G401 (cell line): ENCODE measurements around the gene PPP1R10. TPM values are rescaled to one million over a fixed set of nuclear protein-coding genes. Genes with fewer than 3 reads are reported as not detected.
"Not testable (repeated sequence)": the region's sequence is repeated elsewhere in the genome, so short reads cannot be mapped to it uniquely, and the experiment has no call there.

ENCODE experiments used
- DNase-seq: peaks from one replicate; pipeline ENCODE4 v3.0.0-alpha.2; 2015; ENCODE audit warnings: low spot score
- in situ Hi-C: cut with HindIII; loops from 2 replicates; pipeline ENCODE4 v1.10.0; 2016; ENCODE audit warnings: low sequenced_read_pairs, mixed read lengths
- total RNA-seq: library from RNA; depleted of rRNA; stranded (reverse); fragments of >200 nt; shearing (Covaris generic); gene quantifications from 2 replicates; pipeline ENCODE4 v1.2.3, GENCODE V29; 2014

The PPP1R10 gene
- total RNA-seq, 1 experiment from 2014 or later, result 14.4 TPM

DNA sequence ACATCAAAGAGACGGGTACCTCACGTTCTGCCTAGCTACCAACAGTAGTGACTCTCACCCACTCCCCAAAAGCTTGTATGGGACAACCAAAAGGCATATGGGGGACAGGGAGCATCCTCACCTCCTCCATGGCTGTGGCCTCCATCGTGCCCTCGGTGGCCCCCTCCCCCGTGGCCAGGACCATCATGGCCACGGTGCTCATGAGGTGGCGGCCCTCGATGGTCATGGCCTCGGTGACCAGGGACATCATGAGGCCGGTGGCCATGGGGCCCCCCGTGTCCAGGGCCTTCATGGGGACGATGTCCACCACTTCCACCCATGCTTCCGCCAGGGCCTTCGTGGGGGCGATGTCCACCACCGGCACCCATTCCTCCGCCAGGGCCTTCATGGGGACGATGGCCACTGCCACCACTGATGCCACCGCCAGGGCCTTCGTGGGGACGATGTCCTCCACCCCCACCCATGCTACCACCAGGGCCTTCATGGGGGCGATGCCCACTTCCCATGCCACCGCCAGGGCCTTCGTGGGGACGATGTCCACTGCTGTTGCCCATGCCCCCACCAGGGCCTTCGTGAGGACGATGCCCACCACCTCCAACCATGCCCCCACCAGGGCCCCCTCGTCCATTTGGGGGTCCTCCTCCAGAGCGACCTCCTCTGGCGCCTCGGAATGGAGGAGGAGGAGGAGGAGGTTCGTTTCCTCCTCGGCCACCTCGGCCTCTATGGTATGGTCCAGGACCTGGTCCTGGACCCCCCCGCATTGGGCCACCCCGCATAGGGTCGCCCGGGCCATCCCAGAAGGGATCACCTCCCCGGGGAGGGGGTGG lies 15.0 kb downstream of the PPP1R10 start:
- in situ Hi-C loops, result no loop called here
- no peak for DNase-seq

- in situ Hi-C loops, result no loop called here
- no peak for DNase-seq
Measured at GRCh38 chr6:30601436-30601814, 15.6 kb downstream of the PPP1R10 start.

DNA sequence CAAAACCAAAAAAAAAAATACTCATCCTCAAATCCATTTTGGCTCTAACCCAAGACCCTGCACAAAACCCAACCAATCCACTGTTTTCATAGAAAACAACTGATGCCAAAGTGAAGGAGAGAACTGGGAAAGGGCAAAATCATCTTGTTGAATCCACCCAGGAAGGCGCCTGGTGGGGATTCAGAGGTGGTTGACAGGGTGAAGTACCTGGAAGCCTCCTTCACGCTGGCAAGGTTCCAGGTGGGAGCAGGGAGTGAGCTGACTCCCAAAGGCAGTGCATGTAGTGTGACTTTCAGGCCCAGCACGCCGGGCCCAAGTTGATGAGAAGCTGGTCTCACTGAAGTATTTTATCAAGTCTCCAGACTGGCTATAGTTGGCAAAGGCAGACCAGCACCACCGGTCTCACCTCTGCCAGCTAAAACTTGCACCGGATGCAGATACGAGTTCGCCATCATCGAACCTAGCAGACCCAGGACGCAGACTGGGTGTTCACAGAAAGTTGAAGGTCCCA lies 16.5 kb downstream of the PPP1R10 start:
- no peak for DNase-seq
- in situ Hi-C loops, result no loop called here

- in situ Hi-C loops, result no loop called here
- DNase-seq, result no peak
Measured at GRCh38 chr6:30599625-30600324, 17.3 kb downstream of the PPP1R10 start.

GRCh38 chr6:30598912-30599624 lies 18.0 kb downstream of the PPP1R10 start:
- DNase-seq, result no peak
- in situ Hi-C loops, result no loop called here

DNA sequence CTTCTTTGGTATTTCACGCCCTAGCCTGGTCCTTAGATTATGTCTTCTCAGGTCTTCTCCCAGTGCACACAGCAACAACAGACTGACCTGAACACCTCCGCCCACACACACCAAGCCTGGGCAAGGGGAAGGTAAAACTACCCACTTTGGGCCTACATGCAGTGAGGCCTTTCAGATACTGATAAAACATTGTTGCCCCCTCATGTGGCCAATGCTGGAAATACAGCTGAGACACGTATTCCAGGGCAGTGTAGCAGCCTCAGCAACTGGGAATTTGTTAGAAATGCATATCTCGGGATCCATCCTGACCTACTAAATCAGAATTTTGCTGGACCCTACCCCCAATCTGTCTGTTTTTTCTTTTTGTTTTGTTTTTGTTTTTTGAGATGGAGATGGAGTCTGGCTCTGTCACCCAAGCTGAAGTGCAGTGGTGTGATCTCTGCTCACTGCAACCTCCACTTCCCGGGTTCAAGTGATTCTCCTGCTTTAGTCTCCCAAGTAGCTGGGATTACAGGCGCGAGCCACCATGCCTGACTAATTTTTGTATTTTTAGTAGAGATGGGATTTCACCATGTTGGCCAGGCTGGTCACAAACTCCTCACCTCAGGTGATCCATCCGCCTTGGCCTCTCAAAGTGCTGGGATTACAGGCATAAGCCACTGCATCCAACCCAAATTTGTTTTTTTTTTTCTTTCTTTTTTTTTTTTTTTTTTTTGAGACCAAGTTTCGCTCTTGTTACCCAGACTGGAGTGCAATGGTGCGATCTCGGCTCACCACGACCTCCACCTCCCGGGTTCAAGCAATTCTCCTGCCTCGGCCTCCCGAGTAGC lies 19.5 kb downstream of the PPP1R10 start:
- DNase-seq, result peak; percentile 74
- in situ Hi-C loops, result not testable (repeated sequence)

GRCh38 chr6:30592287-30592686 lies 24.8 kb downstream of the PPP1R10 start:
- in situ Hi-C loops, result no loop called here
- DNase-seq, result no peak

GRCh38 chr6:30591008-30591407 lies 26.0 kb downstream of the PPP1R10 start:
- in situ Hi-C loops, result no loop called here
- DNase-seq, result no peak

DNA sequence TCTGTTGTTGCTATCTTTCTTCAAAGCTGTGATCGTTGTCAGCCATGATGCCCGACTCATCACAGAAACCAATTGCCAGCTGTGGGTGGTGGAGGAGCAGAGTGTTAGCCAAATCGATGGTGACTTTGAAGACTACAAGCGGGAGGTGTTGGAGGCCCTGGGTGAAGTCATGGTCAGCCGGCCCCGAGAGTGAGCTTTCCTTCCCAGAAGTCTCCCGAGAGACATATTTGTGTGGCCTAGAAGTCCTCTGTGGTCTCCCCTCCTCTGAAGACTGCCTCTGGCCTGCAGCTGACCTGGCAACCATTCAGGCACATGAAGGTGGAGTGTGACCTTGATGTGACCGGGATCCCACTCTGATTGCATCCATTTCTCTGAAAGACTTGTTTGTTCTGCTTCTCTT lies 26.5 kb downstream of the PPP1R10 start:
- in situ Hi-C loops, result no loop called here
- DNase-seq, result no peak

DNA sequence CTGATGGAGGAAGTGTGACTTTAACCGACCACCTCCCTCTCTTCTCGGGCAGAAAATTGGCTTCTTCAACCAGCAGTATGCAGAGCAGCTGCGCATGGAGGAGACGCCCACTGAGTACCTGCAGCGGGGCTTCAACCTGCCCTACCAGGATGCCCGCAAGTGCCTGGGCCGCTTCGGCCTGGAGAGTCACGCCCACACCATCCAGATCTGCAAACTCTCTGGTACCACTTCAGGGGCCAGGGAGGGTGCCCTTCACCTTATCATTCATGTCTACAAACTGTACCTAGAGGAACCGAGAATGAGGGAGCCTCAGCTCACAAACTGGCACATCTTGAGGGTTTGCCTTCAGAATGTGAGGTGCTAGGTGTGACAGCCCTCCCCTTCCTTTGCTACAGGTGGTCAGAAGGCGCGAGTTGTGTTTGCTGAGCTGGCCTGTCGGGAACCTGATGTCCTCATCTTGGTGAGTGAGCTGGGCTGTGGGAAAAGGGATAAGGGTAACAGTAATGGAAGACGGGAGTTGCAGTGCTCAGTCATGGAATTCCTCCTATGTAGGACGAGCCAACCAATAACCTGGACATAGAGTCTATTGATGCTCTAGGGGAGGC lies 27.2 kb downstream of the PPP1R10 start:
- no peak for DNase-seq
- in situ Hi-C loops, result no loop called here

DNA sequence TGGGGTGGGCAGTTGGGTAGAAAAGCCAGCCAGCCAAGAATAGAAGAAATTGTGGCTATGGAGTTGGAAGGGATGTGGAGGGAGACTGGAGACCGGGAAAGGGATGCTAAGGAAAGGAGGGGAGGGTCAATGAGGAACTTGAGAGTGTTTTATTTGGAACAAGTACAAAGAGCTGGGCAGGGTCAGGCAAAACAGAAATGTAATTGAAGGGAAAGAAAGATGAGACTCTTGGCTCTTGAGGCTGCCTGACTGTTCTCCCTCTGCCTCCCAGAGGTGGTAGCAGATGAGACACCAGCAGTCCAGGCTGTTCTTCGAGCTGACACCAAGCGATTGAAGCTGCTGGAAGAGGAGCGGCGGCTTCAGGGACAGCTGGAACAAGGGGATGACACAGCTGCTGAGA lies 33.1 kb downstream of the PPP1R10 start:
- no peak for DNase-seq
- in situ Hi-C loops, result no loop called here

GRCh38 chr6:30578051-30578450 lies 39.0 kb downstream of the PPP1R10 start:
- in situ Hi-C loops, result no loop called here

GRCh38 chr6:30573113-30573512 lies 43.9 kb downstream of the PPP1R10 start:
- in situ Hi-C loops, result no loop called here
- DNase-seq, result no peak

More at GRCh38 chr6:30578051-30578450, 39.0 kb downstream of the PPP1R10 start:
- DNase-seq, result no peak

DNA sequence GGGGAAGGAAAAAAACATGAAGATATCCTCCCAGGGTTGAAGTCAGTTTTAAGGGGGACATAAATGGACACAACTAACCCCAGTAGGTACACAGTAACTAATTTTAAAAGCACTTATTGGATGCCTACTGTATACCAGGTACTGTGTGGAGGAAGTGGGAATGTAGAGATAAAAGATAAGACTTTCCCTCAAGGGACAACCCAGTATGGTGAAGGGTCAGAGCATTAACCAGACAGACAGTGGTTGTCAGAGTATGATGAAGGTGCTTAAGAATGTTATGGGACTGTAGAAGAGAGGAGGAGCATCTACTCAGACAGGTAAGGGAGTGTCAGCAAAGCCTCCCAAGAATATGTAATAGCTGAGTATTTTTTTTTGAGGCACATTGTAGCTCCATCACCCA lies 44.9 kb downstream of the PPP1R10 start:
- DNase-seq, result no peak
- in situ Hi-C loops, result no loop called here

DNA sequence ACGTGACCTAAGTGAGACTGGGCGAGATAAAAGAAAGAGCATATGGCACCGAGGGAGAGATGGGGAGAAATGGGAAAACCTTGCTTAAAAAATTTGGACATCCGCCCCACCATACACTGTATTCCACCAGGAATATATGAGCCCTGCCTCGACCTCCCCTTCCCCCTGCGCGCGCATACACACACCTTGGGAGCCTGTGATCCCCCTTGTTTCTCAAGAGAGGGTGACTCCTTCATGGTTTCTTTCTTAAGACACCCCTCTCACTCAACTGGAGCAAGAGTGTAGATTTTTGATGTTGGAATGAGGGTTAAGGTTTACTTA lies 45.3 kb downstream of the PPP1R10 start:
- in situ Hi-C loops, result no loop called here
- no peak for DNase-seq

DNA sequence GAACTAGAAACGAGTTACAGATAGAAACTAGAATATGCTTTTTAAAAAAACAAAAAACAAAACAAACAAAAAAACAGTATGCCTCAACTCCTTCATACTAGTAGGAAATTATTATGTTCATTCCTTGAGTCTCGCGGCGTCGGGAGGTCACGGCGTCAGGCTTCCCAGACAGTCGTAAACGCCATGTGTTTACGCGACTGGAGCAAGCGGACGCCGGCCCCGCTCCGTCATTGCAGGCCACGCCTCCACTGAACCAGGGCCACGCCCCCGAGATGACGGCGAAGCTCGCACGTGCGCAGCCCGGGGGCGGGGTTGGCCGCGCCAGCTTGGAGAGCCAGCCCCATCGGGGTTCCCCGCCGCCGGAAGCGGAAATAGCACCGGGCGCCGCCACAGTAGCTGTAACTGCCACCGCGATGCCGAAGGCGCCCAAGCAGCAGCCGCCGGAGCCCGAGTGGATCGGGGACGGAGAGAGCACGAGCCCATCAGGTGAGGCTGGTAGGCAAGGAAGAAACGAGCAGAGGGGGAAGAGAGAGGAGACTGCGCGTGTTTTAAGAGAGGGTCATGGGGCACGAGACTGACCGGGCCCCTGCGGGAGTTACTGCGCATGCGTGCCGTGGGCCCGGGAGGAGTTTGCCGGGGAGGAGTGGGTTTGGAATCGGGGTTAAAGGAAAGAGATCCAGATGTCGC lies 45.8 kb downstream of the PPP1R10 start, which contains the start of gene ABCF1:
ABCF1 (plus strand) TSS at position 368 of the 687 bp plus-strand sequence; CDS start at position 414, 46 bp downstream.
- in situ Hi-C loops, result no loop called here
- DNase-seq, result peak; percentile 97

DNA sequence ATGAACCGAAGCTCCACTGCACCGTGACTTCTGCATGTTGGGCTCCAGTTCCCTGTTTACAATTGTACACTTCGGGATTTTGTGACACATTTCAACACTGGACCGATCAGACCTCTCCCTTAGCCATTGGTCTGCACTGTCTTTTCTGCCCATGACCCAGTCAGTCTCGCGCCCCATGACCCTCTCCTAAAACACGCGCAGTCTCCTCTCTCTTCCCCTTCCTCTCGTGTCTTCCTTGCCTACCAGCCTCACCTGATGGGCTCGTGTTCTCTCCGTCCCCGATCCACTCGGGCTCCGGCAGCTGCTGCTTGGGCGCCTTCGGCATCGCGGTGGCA lies 46.3 kb downstream of the PPP1R10 start:
- in situ Hi-C loops, result no loop called here
- no peak for DNase-seq

DNA sequence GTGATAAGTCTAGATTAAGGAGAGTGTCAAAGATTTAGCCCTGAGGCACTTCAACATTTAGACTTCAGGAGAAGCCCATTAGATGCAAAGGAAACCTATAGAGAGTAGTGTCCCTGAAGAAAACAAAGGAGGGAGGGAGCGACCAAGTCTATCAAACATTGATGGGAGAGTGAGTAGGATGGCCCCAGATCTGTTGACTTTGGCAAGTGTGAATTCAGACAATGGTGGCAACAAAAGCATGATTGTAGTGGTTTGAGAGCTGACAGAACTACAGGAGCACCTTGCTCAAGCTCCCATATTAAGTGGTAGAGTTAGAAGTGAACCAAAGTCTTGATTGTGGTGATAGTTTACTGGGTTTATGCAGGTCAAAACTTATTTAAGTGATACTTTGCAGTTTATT lies 46.8 kb downstream of the PPP1R10 start:
- in situ Hi-C loops, result no loop called here
- DNase-seq, result no peak
